ENCODE measurements around the gene HARBI1.

HARBI1 gene

GRCh38 chr11:46633291-46634217 is 16.5 kb upstream of the HARBI1 start:
- DNase-seq (ENCODE audit: extremely low read depth, low read depth): no peak
- TF ChIP-seq CTCF (IDR thresholded peaks at IDR 0.05; ENCODE audit: low read depth, low read length): no peak

GRCh38 chr11:46632502-46632901 is 15.5 kb upstream of the HARBI1 start:
- TF ChIP-seq CTCF (IDR thresholded peaks at IDR 0.05; ENCODE audit: low read depth, low read length): no peak
- DNase-seq (ENCODE audit: extremely low read depth, low read depth): no peak

- TF ChIP-seq CTCF (IDR thresholded peaks at IDR 0.05; ENCODE audit: low read depth, low read length): no peak
These were observed 14.6 kb upstream of the HARBI1 start for GRCh38 chr11:46631676-46632075.

GRCh38 chr11:46630237-46630636 is 13.2 kb upstream of the HARBI1 start:
- TF ChIP-seq CTCF (IDR thresholded peaks at IDR 0.05; ENCODE audit: low read depth, low read length): no peak
- no peak for DNase-seq (ENCODE audit: extremely low read depth, low read depth)

More at GRCh38 chr11:46631676-46632075, 14.6 kb upstream of the HARBI1 start:
- DNase-seq (ENCODE audit: extremely low read depth, low read depth): no peak

- no peak for DNase-seq (ENCODE audit: extremely low read depth, low read depth)
- TF ChIP-seq CTCF (IDR thresholded peaks at IDR 0.05; ENCODE audit: low read depth, low read length): no peak
These were observed 11.9 kb upstream of the HARBI1 start for GRCh38 chr11:46628961-46629360.

- TF ChIP-seq CTCF (IDR thresholded peaks at IDR 0.05; ENCODE audit: low read depth, low read length): no peak
- DNase-seq (ENCODE audit: extremely low read depth, low read depth): no peak
These were observed 8.4 kb upstream of the HARBI1 start for GRCh38 chr11:46625406-46625805.

GRCh38 chr11:46618837-46619236 is 1.8 kb upstream of the HARBI1 start:
- DNase-seq (ENCODE audit: extremely low read depth, low read depth): no peak
- no peak for TF ChIP-seq CTCF (IDR thresholded peaks at IDR 0.05; ENCODE audit: low read depth, low read length)

Data from AG09319 (cell line).